Calu3 (cell line): ENCODE measurements around the gene LARP6. TPM values are rescaled to one million over a fixed set of nuclear protein-coding genes. Genes with fewer than 3 reads are reported as not detected.

Experiments used
- BruUV-seq: library from RNA; stranded (reverse); fragments of 400-500 nt; replicated peaks from 2 replicates; lab custom pipeline; 2021; lab: Mats Ljungman, UMichigan
- CTCF ChIA-PET: fragments of 300-600 bp; sonication (Branson Sonifier 250); formaldehyde crosslinking; loops from one replicate; lab custom pipeline; 2022; ENCODE audit warnings: antibody characterized with exemption; lab: Charles Lee
- DNase-seq: peaks from one replicate; pipeline ENCODE4 v3.0.0; 2022
- H3K27ac Mint-ChIP-seq: one replicate; pipeline ENCODE4 v1.8.0; 2022; ENCODE audit warnings: mixed read lengths; ENCODE audit not compliant: unreplicated experiment
- H3K27me3 Mint-ChIP-seq: one replicate; pipeline ENCODE4 v1.8.0; 2022; ENCODE audit warnings: mixed read lengths; ENCODE audit not compliant: unreplicated experiment
- H3K36me3 Mint-ChIP-seq: one replicate; pipeline ENCODE4 v1.8.0; 2022; ENCODE audit warnings: mild to moderate bottlenecking, moderate library complexity, mixed read lengths; ENCODE audit not compliant: insufficient read depth, unreplicated experiment
- H3K4me1 Mint-ChIP-seq: one replicate; pipeline ENCODE4 v1.8.0; 2022; ENCODE audit warnings: mild to moderate bottlenecking, low read depth, mixed read lengths; ENCODE audit not compliant: unreplicated experiment
- H3K4me3 Mint-ChIP-seq: one replicate; pipeline ENCODE4 v1.8.0; 2022; ENCODE audit warnings: mild to moderate bottlenecking, low read depth, moderate library complexity, mixed read lengths; ENCODE audit not compliant: unreplicated experiment
- H3K9me3 Mint-ChIP-seq: one replicate; pipeline ENCODE4 v1.8.0; 2022; ENCODE audit warnings: low read depth, mixed read lengths; ENCODE audit not compliant: unreplicated experiment
- intact Hi-C: fragments of 100-400 bp; cut with micrococcal nuclease; formaldehyde crosslinking; loops from one replicate; pipeline ENCODE4 v1.10.0; 2022; ENCODE audit not compliant: unreplicated experiment
- total RNA-seq: library from RNA; stranded (reverse); gene quantifications from 2 replicates; pipeline ENCODE4 v1.2.3, GENCODE V29; 2022
- TF ChIP-seq, protein P1 (sequence below): fragments of 200-600 bp; IDR thresholded peaks from one replicate; pipeline ENCODE4 v1.8.0; 2022; ENCODE audit warnings: antibody characterized with exemption; ENCODE audit not compliant: unreplicated experiment

LARP6 gene
- total RNA-seq, 1 experiment from 2014 or later, result 30.4 TPM

- Mint-ChIP-seq H3K4me1 (peaks cover 34% of the 10 kb centered on the region), H3K27me3 (no peaks in the 10 kb centered on the region), H3K36me3 (peaks cover 26% of the 10 kb centered on the region), H3K9me3 (no peaks in the 10 kb centered on the region), H3K4me3 (peak within 1 kb of the TSS; percentile 97), H3K27ac (peak within 1 kb of the TSS; percentile 100)
- intact Hi-C loops, result loop anchor here (2.0 to 10.0 kb wide), 3 partner anchors 215 to 551 kb away; no protein-coding TSS in a partner anchor
- TSS peak; percentile 47 for BruUV-seq
- TF ChIP-seq, protein P1, sequence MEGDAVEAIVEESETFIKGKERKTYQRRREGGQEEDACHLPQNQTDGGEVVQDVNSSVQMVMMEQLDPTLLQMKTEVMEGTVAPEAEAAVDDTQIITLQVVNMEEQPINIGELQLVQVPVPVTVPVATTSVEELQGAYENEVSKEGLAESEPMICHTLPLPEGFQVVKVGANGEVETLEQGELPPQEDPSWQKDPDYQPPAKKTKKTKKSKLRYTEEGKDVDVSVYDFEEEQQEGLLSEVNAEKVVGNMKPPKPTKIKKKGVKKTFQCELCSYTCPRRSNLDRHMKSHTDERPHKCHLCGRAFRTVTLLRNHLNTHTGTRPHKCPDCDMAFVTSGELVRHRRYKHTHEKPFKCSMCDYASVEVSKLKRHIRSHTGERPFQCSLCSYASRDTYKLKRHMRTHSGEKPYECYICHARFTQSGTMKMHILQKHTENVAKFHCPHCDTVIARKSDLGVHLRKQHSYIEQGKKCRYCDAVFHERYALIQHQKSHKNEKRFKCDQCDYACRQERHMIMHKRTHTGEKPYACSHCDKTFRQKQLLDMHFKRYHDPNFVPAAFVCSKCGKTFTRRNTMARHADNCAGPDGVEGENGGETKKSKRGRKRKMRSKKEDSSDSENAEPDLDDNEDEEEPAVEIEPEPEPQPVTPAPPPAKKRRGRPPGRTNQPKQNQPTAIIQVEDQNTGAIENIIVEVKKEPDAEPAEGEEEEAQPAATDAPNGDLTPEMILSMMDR, result no peak
- DNase-seq, result peak; percentile 94
- CTCF ChIA-PET, result interaction anchor here (0.7 to 1.1 kb wide), 2 partner anchors 11 to 29 kb away, joined by 3 to 5 read pairs; no protein-coding TSS in a partner anchor
Observed at GRCh38 chr15:70892002-70892911, 38.3 kb upstream of the LARP6 start, which contains the start of the genes LRRC49 and THAP10. Gene LRRC49 (plus strand): TSS chr15:70892826. CDS start chr15:70892895, 69 bp downstream. Gene THAP10 (minus strand): TSS chr15:70892433. CDS start chr15:70892272, 161 bp downstream.

GRCh38 chr15:70882361-70882760 is 28.4 kb upstream of the LARP6 start:
- CTCF ChIA-PET, result no interaction called here
- H3K4me3 Mint-ChIP-seq, result no peak overlapping the region
- intact Hi-C loops, result no loop called here
- no peaks in the 10 kb centered on the region for H3K27me3 Mint-ChIP-seq
- TF ChIP-seq, protein P1, result no peak
- no TSS peak for BruUV-seq
- H3K9me3 Mint-ChIP-seq, result no peaks in the 10 kb centered on the region
- H3K36me3 Mint-ChIP-seq, result no peaks in the 10 kb centered on the region
- H3K27ac Mint-ChIP-seq, result no peak overlapping the region
- no peaks in the 10 kb centered on the region for H3K4me1 Mint-ChIP-seq
- no peak for DNase-seq

DNA sequence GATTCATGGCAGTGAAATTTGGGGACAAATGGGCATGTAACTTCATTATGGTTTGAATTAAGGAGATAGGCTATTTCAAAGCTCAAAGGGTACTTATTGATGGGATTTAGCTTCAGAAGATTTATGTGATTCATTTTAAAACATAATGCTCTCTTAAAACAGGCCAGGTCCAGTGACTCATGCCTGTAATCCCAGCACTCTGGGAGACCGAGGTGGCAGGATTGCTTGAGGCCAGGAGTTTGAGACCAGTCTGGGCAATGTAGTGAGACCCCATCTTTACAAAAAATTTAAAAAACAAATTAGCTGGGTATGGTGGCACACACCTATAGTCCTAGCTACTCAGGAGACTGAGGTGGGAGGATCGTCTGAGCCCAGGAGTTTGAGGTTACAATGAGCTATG is 26.8 kb upstream of the LARP6 start:
- Mint-ChIP-seq H3K9me3 (no peaks in the 10 kb centered on the region), H3K36me3 (no peaks in the 10 kb centered on the region), H3K27me3 (no peaks in the 10 kb centered on the region), H3K4me1 (no peaks in the 10 kb centered on the region), H3K27ac (no peak overlapping the region), H3K4me3 (no peak overlapping the region)
- TF ChIP-seq, protein P1, result no peak
- intact Hi-C loops, result no loop called here
- no peak for DNase-seq
- CTCF ChIA-PET, result interaction anchor here (0.6 to 1.1 kb wide), 2 partner anchors 12 to 98 kb away, joined by 3 read pairs; partner anchors contain the start of genes LRRC49 and THAP10
- BruUV-seq, result no TSS peak

DNA sequence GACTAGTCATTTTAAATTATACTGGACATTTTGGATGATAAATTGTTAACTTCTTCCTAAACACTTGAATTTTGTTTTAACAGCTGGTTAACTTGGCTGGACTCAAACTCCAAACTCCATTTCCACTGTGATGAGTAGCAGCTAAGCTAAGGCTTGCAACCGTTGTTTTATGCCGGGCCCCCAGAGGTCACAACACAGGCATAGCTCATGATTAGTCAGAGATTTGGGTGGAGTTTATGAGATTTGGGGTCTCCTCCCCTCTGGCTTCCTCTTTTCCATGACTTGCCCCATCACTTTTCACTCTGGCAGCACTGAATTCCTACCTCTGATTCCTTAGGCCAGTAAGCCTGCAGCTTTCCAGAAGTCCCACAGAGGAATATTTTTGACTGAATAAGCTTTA is 25.4 kb upstream of the LARP6 start:
- CTCF ChIA-PET, result no interaction called here
- DNase-seq, result no peak
- peaks cover 10% of the 10 kb centered on the region for H3K4me1 Mint-ChIP-seq
- H3K27me3 Mint-ChIP-seq, result no peaks in the 10 kb centered on the region
- no peak overlapping the region for H3K4me3 Mint-ChIP-seq
- no peak overlapping the region for H3K27ac Mint-ChIP-seq
- H3K9me3 Mint-ChIP-seq, result no peaks in the 10 kb centered on the region
- intact Hi-C loops, result loop anchor here (10.0 kb wide), 1 partner anchor 115 kb away; the partner anchor contains the start of gene UACA
- H3K36me3 Mint-ChIP-seq, result no peaks in the 10 kb centered on the region
- TF ChIP-seq, protein P1, result no peak
- BruUV-seq, result no TSS peak
